ENCODE measurements around the gene RAB27B. TPM values are rescaled to one million over a fixed set of nuclear protein-coding genes. Genes with fewer than 3 reads are reported as not detected.

Gene RAB27B
- total and polyA plus RNA-seq, 10 of the 15 experiments (the other 5 are each of a cell fraction or from before 2014, with no cell fraction given): under 0.01 to 0.03 TPM; not detected in 8

GRCh38 chr18:54802686-54803395 lies 25.4 kb upstream of the RAB27B start:
- no TSS peak for BruUV-seq (replicated peaks)

GRCh38 chr18:54805571-54806334 lies 22.5 kb upstream of the RAB27B start:
- FAIRE-seq: no peak
- H3K4me2 ChIP-seq (ENCODE audit: control insufficient read depth, insufficient read depth): no peak overlapping the region

More at GRCh38 chr18:54802686-54803395, 25.4 kb upstream of the RAB27B start:
- Histone ChIP-seq H3K9me3 (replicated peaks; ENCODE audit: control insufficient read depth, insufficient read depth, low read length) (no peaks in the 10 kb centered on the region), H3K36me3 (ENCODE audit: control insufficient read depth in 2 of 2, insufficient read depth in 2 of 2, low read length in 1 of 2) (no peaks in the 10 kb centered on the region), H3K27me3 (replicated peaks in 1 of 2; ENCODE audit: control insufficient read depth in 2 of 2, insufficient read depth in 2 of 2, low read length in 1 of 2) (no peaks in the 10 kb centered on the region), H3K27ac (ENCODE audit: control insufficient read depth, insufficient read depth) (no peak overlapping the region), H3K4me2 (ENCODE audit: control insufficient read depth, insufficient read depth) (no peak overlapping the region), H3K4me1 (ENCODE audit: control insufficient read depth, insufficient read depth, low read length) (no peaks in the 10 kb centered on the region), H4K20me1 (ENCODE audit: control insufficient read depth, insufficient read depth) (no peaks in the 10 kb centered on the region), H2AFZ (ENCODE audit: control insufficient read depth, low read depth, low read length) (no peak overlapping the region), H3K9ac (ENCODE audit: control insufficient read depth, insufficient read depth, low read length) (no peak overlapping the region), H3K4me3 (no peak overlapping the region), H3K79me2 (ENCODE audit: control insufficient read depth, insufficient read depth, low read length) (no peaks in the 10 kb centered on the region)
- SMC1A ChIA-PET (ENCODE audit: uncharacterized antibody, unreplicated experiment): interaction anchor here (1.1 kb wide), 1 partner anchor 16 kb away, joined by 4 read pairs; no protein-coding TSS in a partner anchor
- CTCF ChIA-PET: no interaction called here
- FAIRE-seq: no peak
- POLR2A ChIA-PET: no interaction called here
- ATAC-seq: no peak
- RAD21 ChIA-PET (ENCODE audit: unreplicated experiment): no interaction called here
- WGBS (ENCODE audit: insufficient coverage, insufficient replicate concordance, low lambda C conversion rate, missing lambda C conversion rate): 23% methylated on average over 2 of the region's 2 CpGs
- in situ Hi-C loops (cut with MboI) (no loop called here), intact Hi-C loops (cut with micrococcal nuclease; ENCODE audit: unreplicated experiment) (no loop called here)
- DNase-seq (ENCODE audit: low read depth, low spot score): no peak
- TF ChIP-seq STAT3 (IDR thresholded peaks at IDR 0.05; ENCODE audit: low read depth, low read length) (no peak), TAF1 (IDR thresholded peaks at IDR 0.05; ENCODE audit: borderline replicate concordance, low read depth, low read length) (no peak), MYC (IDR thresholded peaks at IDR 0.05; ENCODE audit: insufficient read depth, insufficient read length, insufficient replicate concordance, low read length, severe bottlenecking) (no peak)

More at GRCh38 chr18:54805571-54806334, 22.5 kb upstream of the RAB27B start:
- ChIA-PET RAD21 (ENCODE audit: unreplicated experiment) (no interaction called here), CTCF (no interaction called here), POLR2A (no interaction called here), SMC1A (ENCODE audit: uncharacterized antibody, unreplicated experiment) (no interaction called here)
- ATAC-seq (no peak), DNase-seq (ENCODE audit: low read depth, low spot score) (no peak)
- Histone ChIP-seq H3K27ac (ENCODE audit: control insufficient read depth, insufficient read depth) (no peak overlapping the region), H3K9me3 (replicated peaks; ENCODE audit: control insufficient read depth, insufficient read depth, low read length) (no peaks in the 10 kb centered on the region), H3K27me3 (replicated peaks in 1 of 2; ENCODE audit: control insufficient read depth in 2 of 2, insufficient read depth in 2 of 2, low read length in 1 of 2) (no peaks in the 10 kb centered on the region), H3K79me2 (ENCODE audit: control insufficient read depth, insufficient read depth, low read length) (no peaks in the 10 kb centered on the region), H3K9ac (ENCODE audit: control insufficient read depth, insufficient read depth, low read length) (no peak overlapping the region), H3K4me3 (no peak overlapping the region), H4K20me1 (ENCODE audit: control insufficient read depth, insufficient read depth) (no peaks in the 10 kb centered on the region), H2AFZ (ENCODE audit: control insufficient read depth, low read depth, low read length) (no peak overlapping the region), H3K36me3 (ENCODE audit: control insufficient read depth in 2 of 2, insufficient read depth in 2 of 2, low read length in 1 of 2) (no peaks in the 10 kb centered on the region), H3K4me1 (ENCODE audit: control insufficient read depth, insufficient read depth, low read length) (no peaks in the 10 kb centered on the region)
- TF ChIP-seq KAT2A (conservative IDR thresholded peaks at IDR 0.05; ENCODE audit: control insufficient read depth, low read depth, low read length) (no peak), ZZZ3 (IDR thresholded peaks at IDR 0.05; ENCODE audit: control insufficient read depth, insufficient read length, low read depth) (no peak), JUNB (IDR thresholded peaks at IDR 0.05) (no peak)
- in situ Hi-C loops (cut with MboI): no loop called here
- no TSS peak for BruUV-seq (replicated peaks)
- WGBS (ENCODE audit: insufficient coverage, insufficient replicate concordance, low lambda C conversion rate, missing lambda C conversion rate): 5% methylated on average over 3 of the region's 3 CpGs
- intact Hi-C loops (cut with micrococcal nuclease; ENCODE audit: unreplicated experiment): no loop called here
